ENCODE measurements around the gene CBLC.

The CBLC gene

DNA sequence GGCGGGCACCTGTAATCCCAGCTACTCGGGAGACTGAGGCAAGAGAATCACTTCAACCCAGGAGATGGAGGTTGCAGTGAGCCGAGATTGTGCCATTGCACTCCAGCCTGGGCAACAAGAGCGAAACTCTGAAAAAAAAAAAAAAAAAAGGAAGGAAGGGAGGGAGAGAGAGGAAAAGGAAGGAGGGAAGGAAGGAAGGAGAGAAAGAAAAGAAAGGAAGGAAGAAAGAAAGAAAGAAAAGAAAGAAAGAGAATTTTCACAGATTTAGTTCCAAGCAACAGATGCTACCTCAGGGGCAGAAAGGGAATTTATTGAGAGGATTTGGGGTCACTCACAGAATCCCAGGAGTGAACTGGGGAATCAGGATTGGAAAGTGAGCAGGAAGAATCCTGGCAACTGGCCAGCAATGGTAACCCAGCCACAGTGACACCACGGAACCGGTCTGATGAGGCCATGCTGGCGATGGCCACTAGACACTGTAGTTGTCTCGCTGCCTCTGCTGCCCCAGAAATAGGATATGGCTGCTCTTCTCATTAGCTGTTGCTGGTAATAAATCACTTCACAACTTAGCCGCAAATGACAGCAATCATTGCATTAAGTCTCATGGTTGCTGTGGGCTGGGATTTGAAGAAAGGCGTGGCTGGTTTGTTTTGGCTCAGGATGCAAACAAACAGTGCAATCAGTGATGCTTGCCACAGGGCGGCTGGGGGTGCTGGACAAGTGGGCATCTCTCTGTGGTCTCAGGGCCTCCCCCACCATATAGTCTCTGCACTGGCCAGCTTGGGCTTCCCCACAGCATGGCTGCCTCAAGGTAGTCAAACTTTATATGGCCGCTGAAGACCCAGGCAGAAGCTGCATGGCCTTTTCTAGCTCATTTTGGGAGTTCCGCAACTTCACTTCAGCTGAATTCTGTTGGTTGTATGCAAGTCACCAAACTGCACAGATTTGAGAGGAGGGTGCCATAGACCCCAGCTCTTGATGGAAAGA, 26.0 kb downstream of the CBLC start:
- DNase-seq, result no peak

DNA sequence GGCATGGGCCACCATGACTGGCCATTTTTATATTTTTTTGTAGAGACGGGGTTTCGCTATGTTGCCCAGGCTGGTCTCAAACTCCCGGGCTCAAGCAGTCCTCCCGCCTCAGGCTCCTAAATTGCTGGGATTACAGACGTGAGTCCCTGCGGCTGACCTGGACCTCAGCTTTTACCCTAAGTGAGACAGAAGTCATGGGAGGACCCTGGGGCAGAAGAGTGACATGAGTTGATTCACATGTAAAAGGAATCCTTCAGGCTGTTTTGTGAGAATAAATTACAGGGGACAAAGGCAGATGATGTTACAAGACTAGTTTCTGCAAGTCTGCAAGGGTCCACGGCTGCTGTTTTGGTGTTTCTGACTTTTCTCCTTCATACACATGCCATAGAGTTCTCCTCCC, 28.6 kb downstream of the CBLC start:
- DNase-seq, result no peak

DNA sequence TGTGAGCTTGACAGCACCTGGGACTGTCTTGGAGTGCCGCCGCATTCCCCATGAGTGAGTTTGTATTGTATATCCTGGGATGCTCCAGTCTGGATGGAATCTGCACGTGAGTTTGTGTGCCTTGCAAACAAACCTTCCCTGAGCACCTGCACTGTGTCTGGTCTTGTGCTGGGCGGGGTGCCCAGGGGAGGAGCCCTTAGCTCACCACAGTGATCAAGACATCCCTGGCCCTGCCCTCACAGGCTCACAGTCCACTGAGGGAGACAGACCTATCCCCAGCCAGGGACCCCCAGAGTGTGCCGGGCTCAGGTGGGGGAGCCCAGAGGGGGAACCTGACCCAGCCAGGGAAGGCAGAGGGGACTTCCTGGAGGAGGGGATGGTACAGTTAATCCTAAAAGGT, 29.5 kb downstream of the CBLC start:
- DNase-seq, result peak; percentile 54

DNA sequence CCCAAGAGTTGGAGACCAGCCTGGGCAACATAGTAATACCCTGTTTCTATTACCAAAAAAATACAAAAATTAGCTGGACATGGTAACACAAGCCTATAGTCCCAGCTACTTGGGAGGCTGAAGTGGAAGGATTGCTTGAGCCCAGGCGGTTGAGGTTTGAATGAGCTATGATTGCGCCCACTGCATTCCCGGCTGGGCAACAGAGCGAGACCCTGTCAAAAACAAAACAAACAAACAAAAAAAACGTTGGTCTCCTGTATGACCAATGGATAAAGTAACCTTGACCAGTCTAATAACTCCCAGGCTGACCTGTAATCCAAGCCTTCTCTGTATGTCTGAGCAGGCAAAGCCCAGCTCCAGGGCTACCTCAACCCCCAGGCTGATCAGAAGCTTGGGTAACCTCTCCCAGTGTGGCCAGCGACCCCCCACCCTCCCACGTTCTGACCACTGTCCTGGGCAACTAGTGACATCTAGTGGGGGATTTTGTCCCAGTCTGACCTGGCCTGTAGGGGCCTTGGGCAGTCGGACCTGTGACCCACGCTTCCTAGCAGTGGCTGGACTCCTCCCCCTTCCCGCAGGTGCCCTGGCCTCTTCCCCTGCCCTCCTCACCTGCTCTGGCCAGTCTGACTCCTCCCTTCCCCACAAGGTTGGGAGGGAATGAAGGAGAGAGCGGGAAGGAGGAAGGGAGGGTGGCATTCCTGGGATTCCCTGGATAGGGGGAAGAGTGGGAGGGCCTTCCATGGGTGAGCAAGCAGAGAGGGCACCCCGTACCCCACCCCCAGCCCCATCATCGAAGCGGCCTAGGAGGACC, 30.2 kb downstream of the CBLC start:
- peak; percentile 92 for DNase-seq

DNA sequence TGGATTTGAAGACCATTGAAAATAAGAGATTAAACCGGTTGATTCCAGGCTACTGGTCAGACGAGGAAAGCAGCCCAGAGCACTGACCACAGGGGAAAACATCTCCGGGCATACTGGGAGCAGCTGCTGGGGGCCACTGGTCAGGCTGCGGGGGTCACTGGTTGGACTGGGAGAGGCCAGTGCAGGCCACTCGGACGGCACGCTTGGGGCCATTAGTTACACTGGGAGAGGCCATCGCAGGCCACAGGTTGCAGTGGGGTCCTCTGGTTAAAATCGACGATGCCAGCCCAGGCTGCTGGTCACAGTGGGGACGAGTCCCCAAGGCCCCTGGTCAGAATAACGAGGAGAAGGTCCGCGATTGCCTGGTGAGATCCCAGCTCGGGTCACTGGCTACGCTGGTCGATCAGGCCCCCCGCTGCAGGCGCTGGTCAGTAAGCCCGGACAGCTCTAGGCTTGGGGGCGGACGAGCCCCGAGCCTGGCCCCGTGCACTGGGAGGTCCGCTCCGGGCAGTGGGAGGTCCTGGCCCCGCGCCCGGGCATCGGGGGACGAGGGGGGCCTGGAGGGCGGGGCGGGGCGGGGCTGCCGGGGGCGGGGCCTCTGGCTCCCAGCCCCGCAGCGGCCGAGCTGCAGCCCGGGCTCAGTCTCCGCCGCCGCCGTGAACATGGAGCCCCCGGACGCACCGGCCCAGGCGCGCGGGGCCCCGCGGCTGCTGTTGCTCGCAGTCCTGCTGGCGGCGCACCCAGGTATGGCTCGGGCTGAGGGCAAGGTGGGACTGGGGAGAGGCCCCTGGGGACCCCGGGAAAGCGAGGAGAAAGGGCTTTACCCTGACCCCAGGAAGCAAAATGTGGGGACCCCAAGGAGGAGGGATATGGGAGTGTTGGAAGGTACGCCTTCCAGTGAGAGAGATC, 31.0 kb downstream of the CBLC start, which contains the start of gene BCAM:
TSS of gene BCAM (plus strand) at position 641 of the 909 bp plus-strand sequence. CDS start at position 663, 22 bp downstream.
- peak; percentile 81 for DNase-seq

DNA sequence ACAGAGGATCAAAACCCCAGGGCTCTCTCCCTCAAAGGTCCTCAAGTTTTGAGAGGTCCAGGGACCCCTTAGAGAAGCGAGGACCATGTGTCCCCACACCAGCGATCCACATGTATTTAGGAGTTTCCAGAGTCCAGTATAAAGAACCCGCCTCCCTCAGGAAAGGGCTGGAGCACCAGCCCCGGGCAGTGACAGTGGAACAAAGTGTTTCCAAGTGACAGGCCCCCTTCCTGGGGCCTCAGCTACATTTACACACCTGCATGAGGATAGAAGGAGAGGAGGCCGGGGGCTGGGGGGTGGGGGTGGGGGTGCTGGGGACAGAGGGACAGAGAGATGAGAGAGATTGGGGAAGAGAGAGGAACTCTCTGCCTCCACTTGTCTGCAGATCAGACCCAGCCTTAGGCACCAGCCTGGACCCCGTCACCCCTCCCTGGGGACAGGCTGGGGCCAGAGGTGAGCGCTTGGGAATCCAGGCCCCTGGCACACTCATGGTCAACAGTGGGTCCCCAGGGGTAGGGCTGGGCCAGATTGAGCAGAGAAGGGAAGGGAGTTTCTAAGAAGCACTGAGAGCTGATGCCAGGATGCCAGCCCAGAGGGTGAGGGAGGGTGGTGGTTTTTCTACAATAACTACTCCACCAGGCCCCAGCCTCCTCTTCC, 32.0 kb downstream of the CBLC start:
- no peak for DNase-seq

DNA sequence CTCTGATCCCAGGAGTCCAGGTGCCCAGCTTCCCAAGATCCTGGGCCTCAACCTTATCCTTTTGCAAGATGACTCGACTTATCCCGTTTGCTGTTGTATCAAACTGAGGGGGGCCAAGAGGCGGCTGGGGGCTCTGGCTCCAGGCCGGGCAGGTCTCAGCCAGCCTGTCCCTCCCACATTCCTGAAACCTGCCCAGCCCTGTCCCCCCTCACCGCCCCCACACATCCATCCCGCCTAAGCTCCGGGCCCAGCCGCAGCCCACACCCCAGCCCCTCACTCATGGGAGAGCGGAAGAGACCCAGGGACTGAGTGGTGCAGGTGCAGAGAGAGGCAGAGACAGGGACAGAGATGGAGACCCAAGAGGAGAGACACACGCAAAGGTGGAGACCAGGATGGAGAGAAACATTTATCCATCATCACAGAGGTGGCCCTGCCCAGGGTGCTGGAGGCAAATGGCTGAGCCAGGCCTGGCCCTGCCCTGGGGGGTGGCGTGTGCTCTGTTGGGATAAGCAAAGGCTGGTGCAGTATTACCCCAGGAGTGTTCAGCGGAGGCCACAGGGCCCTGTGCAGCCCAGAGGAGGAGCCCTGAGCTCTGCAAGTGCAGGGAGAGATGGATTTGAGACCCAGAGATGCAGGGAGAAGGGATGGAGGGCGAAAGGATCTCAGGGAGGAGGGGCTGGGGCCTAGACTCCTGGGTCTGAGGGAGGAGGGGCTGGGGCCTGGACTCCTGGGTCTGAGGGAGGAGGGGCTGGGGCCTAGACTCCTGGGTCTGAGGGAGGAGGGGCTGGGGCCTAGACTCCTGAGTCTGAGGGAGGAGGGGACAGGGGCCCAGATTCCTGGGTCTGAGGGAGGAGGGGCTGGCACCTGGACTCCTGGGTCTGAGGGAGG, 32.8 kb downstream of the CBLC start:
- no peak for DNase-seq

DNA sequence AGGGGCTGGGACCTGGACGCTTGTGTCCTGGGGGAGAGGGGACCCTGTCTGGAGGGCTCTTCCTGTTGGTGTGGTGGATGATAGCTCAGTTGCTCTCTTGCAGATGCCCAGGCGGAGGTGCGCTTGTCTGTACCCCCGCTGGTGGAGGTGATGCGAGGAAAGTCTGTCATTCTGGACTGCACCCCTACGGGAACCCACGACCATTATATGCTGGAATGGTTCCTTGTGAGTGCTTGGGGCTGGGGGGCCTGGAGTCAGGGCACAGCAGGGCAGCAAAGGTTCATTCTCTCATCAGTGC, 33.4 kb downstream of the CBLC start:
- DNase-seq, result no peak

DNA sequence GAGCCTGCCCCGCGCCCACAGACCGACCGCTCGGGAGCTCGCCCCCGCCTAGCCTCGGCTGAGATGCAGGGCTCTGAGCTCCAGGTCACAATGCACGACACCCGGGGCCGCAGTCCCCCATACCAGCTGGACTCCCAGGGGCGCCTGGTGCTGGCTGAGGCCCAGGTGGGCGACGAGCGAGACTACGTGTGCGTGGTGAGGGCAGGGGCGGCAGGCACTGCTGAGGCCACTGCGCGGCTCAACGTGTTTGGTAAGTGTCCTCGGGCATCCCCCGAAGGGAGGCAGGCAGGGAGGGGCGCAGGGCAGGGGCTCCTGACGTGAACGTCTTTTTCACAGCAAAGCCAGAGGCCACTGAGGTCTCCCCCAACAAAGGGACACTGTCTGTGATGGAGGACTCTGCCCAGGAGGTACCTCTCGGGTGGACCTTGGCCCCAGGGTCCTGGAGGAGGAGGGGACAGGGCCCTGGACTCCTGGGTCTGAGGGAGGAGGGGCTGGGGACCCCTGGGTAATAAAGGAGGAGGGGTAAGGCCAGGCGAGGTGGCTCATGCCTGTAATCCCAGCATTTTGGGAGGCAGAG, 34.5 kb downstream of the CBLC start:
- DNase-seq, result no peak

DNA sequence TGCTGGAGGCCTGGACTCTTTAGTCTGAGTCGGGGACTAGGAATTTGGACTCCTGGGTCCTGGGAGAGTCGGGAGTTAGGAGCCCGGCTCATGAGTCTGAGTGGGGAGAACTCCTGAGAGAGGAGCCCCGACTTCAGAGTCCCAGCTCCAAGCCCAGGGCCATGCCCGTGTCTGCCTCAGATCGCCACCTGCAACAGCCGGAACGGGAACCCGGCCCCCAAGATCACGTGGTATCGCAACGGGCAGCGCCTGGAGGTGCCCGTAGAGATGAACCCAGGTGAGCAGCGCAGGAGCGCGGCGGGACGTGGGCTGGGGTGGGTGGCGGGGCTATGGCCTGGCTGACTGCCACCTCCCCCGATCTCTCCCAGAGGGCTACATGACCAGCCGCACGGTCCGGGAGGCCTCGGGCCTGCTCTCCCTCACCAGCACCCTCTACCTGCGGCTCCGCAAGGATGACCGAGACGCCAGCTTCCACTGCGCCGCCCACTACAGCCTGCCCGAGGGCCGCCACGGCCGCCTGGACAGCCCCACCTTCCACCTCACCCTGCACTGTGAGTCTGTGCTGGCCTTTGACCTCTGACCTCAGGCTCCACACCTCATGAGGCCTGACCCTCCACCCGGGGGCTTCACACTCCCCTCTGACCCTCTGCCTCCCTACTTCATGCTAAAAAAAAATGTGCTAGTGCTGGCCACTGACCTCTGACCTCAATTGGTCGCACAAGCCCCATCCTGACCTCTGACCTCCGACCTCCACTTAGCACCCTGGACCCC, 35.6 kb downstream of the CBLC start:
- no peak for DNase-seq

DNA sequence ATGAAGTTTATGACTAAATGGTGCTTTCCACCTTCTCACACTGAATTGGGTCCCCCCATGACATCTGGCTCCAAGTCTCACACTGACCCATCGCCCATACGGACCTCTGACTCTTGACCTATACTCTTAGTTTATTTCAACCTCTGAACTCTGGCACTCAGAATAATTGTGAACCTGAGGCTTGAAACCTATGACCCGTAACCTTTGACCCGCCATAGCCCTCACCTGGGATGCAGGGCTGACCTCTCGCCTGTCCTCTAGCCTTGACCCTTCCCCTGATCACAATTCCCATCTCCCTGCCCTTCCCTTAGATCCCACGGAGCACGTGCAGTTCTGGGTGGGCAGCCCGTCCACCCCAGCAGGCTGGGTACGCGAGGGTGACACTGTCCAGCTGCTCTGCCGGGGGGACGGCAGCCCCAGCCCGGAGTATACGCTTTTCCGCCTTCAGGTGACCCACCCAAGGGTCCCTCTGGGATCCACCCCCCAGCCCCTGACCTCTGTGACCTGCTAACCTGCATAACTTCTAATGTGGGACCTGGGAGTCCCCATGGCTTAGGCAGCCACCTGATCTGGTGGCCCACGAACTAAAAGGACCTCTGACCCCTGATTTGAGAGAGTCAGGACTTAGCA, 36.3 kb downstream of the CBLC start:
- DNase-seq, result no peak

DNA sequence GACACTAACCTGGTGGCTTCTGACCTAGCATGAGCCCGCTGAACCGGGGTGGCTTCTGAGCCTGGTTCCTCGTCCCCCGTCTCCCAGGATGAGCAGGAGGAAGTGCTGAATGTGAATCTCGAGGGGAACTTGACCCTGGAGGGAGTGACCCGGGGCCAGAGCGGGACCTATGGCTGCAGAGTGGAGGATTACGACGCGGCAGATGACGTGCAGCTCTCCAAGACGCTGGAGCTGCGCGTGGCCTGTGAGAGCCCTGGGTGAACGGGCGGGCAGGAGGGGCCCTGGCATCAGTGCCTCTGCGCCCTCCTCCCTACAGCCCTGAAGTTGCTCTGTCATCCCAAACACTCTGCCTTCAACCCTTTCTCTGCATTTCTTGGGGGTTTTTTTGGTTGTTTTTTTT, 36.8 kb downstream of the CBLC start:
- DNase-seq, result no peak

DNA sequence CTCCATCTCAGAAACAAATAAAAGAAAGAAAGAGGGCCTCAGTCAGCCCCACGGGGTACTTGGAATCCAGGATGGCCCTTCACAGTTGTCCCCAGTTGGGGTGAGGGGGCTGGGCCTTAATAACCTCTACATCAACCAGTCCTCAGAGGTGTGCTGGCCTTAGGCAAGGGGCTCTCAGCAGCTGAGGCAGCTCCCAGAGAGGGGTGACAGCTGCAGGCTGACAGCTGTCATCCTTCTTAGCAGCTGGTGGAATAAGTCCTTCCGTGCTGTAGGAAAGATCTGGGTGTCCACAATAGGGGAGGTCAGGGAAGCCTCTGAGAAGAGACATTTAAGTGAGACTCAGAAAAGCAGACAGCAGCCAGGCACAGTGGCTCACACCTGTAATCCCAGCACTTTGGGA, 38.6 kb downstream of the CBLC start:
- DNase-seq, result no peak

DNA sequence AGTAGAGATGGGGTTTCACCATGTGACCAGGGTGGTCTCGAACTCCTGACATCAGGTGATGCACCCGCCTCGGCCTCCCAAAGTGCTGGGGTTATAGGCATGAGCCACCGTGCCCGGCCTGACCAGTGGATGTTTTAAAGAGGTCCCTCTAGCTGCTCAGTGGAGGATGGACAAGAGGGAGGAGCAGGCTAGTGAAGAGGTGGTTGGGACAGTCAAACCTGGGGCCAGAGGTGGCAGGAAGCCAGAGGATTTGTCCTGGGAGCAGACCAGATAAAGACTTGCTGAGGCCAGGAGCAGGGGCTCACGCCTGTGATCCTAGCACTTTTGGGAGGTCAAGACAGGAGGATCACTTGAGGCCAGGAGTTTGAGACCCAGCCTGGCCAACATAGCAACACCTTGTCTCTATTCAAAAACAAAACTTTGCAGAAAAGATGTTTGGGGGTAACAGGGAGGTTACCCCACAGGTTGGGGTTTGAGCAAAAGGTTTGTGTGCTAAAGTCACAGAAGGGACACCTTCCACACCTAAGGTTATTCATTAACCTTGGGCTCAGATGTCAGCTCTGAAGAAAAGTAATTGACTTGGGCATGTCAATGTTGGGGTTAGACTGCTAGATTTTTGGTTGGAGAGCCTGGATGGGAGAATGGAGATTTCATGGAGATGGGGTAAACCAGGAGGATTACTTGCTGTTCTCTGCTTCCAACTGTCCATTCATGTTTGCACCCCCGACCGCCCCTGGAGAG, 40.2 kb downstream of the CBLC start:
- DNase-seq, result no peak

DNA sequence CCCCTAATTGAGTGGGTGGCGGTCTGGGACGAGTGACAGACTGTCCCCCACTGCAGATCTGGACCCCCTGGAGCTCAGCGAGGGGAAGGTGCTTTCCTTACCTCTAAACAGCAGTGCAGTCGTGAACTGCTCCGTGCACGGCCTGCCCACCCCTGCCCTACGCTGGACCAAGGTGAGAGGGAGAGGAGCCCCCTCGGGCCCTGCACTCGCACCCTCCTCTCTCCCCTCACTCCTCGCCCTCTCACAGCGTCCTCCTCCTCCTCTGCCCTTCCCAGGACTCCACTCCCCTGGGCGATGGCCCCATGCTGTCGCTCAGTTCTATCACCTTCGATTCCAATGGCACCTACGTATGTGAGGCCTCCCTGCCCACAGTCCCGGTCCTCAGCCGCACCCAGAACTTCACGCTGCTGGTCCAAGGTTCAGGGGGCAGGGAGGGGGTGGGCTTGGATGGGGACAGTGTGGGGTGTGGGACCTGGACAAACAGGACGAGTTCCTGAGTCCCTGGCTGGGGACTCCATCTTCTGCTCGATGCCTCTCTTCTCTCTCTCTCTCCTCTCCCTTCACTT, 40.9 kb downstream of the CBLC start:
- no peak for DNase-seq

DNA sequence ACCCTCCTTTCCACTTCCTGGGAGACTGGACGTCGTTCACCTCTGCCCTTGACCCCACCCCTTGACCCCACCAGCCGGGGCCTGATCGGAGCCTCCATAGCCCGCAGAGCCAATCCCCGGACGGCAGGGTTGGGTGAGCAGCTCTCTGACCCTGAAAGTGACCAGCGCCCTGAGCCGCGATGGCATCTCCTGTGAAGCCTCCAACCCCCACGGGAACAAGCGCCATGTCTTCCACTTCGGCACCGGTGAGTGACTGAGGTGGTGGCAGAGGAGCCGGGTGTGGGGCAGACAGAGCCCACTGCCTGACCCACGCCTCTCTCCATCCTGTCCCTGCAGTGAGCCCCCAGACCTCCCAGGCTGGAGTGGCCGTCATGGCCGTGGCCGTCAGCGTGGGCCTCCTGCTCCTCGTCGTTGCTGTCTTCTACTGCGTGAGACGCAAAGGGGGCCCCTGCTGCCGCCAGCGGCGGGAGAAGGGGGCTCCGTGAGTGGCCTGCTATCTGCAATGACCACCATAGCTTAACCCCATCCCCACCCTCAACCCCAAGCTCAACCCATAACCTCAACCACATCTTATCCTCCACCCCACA, 41.6 kb downstream of the CBLC start:
- no peak for DNase-seq

DNA sequence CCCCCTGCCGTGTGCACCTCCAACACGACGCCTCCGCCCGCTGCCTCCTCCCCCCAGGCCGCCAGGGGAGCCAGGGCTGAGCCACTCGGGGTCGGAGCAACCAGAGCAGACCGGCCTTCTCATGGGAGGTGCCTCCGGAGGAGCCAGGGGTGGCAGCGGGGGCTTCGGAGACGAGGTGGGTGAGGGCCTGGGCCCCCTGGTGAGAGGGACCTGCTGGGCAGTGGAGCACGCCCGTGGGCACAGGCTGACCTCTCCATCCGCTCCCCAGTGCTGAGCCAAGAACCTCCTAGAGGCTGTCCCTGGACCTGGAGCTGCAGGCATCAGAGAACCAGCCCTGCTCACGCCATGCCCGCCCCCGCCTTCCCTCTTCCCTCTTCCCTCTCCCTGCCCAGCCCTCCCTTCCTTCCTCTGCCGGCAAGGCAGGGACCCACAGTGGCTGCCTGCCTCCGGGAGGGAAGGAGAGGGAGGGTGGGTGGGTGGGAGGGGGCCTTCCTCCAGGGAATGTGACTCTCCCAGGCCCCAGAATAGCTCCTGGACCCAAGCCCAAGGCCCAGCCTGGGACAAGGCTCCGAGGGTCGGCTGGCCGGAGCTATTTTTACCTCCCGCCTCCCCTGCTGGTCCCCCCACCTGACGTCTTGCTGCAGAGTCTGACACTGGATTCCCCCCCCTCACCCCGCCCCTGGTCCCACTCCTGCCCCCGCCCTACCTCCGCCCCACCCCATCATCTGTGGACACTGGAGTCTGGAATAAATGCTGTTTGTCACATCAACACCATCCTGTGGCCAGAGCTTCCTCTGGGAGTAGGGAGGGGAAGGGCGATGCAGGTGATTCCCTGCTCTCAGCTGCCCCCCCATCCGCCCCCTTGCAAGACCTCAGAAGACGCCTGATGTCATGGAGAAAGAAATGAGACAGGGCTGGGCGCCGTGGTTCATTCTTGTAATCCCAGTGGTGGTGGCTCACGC, 43.2 kb downstream of the CBLC start:
- no peak for DNase-seq

Measured in NCI-H226 (cell line).